IMR-90 (cell line): ENCODE measurements around the gene MX1. TPM values are rescaled to one million over a fixed set of nuclear protein-coding genes. Genes with fewer than 3 reads are reported as not detected.

ENCODE experiments used
- ATAC-seq: fragments of 200-7000 bp; cut with Tn5 transposase; 2 replicates; pipeline ENCODE4 v1.9.1; 2020; ENCODE audit warnings: low read depth, mild to moderate bottlenecking, moderate library complexity
- BruUV-seq: library from RNA; stranded (reverse); fragments of 400-500 nt; replicated peaks from 2 replicates; lab custom pipeline; 2021; lab: Mats Ljungman, UMichigan
- CTCF ChIA-PET: fragments of 300-600 bp; formaldehyde crosslinking; extraction: SDS; loops from one replicate; lab custom pipeline; 2021; ENCODE audit warnings: antibody characterized with exemption; lab: Yijun Ruan, JAX
- POLR2A ChIA-PET: fragments of 300-600 bp; sonication (Branson Sonifier 250); formaldehyde crosslinking; loops from one replicate; lab custom pipeline; 2022; ENCODE audit warnings: antibody characterized with exemption; ENCODE audit not compliant: unreplicated experiment; lab: Charles Lee
- DNase-seq: peaks from one replicate; pipeline ENCODE4 v3.0.0; 2013
- H2AFZ ChIP-seq: replicated peaks from 2 replicates; pipeline ENCODE3; 2013; ENCODE audit warnings: low read length, mild to moderate bottlenecking; ENCODE audit not compliant: poor library complexity
- H2AK5ac ChIP-seq: 2 replicates; pipeline ENCODE4 v1.6.1; 2013; ENCODE audit warnings: low read depth, low read length, inconsistent platforms
- H2AK9ac ChIP-seq: replicated peaks from 2 replicates; pipeline ENCODE3; 2013; ENCODE audit warnings: mild to moderate bottlenecking, low read depth, low read length, moderate library complexity; ENCODE audit not compliant: poor library complexity
- H2BK120ac ChIP-seq: 2 replicates; pipeline ENCODE4 v1.6.1; 2013; ENCODE audit warnings: low read depth, low read length, inconsistent platforms
- H2BK15ac ChIP-seq: 3 replicates; pipeline ENCODE4 v1.6.1; 2013; ENCODE audit warnings: low read depth, low read length, inconsistent platforms
- H2BK20ac ChIP-seq: 2 replicates; pipeline ENCODE4 v1.6.1; 2013; ENCODE audit warnings: low read depth, mild to moderate bottlenecking, inconsistent platforms, low read length, moderate library complexity
- H2BK5ac ChIP-seq: 2 replicates; pipeline ENCODE4 v1.6.1; 2013; ENCODE audit warnings: mild to moderate bottlenecking, low read depth, low read length, inconsistent platforms; ENCODE audit not compliant: poor library complexity, severe bottlenecking
- H3K14ac ChIP-seq: replicated peaks from 2 replicates; pipeline ENCODE4 v1.6.1; 2013; ENCODE audit warnings: low read depth, low read length, inconsistent platforms
- H3K18ac ChIP-seq: 2 replicates; pipeline ENCODE4 v1.6.1; 2013; ENCODE audit warnings: low read depth, low read length, control low read depth
- H3K23ac ChIP-seq: 2 replicates; pipeline ENCODE4 v1.6.1; 2013; ENCODE audit warnings: low read depth, low read length, inconsistent platforms
- H3K27ac ChIP-seq: 2 replicates; pipeline ENCODE4 v1.5.1; 2013; ENCODE audit warnings: mild to moderate bottlenecking, control low read depth, low read length; ENCODE audit not compliant: insufficient read depth
- H3K27me3 ChIP-seq: 2 replicates; pipeline ENCODE4 v1.6.1; 2013; ENCODE audit warnings: low read length; ENCODE audit not compliant: control insufficient read depth, insufficient read depth
- H3K36me3 ChIP-seq: 2 replicates; pipeline ENCODE4 v1.6.1; 2013; ENCODE audit warnings: low read length, mixed read lengths; ENCODE audit not compliant: control insufficient read depth, insufficient read depth
- H3K4ac ChIP-seq: 2 replicates; pipeline ENCODE4 v1.6.1; 2013; ENCODE audit warnings: low read depth, low read length, inconsistent platforms
- H3K4me1 ChIP-seq: 2 replicates; pipeline ENCODE4 v1.6.1; 2013; ENCODE audit warnings: low read length, mixed read lengths; ENCODE audit not compliant: control insufficient read depth, insufficient read depth
- H3K4me2 ChIP-seq: 2 replicates; pipeline ENCODE4 v1.6.1; 2013; ENCODE audit warnings: low read depth, mild to moderate bottlenecking, control low read depth, low read length, moderate library complexity
- H3K4me3 ChIP-seq: 2 replicates; pipeline ENCODE4 v1.5.1; 2013; ENCODE audit warnings: low read depth, mild to moderate bottlenecking, control low read depth, low read length, moderate library complexity; ENCODE audit not compliant: insufficient read depth
- H3K56ac ChIP-seq: 2 replicates; pipeline ENCODE4 v1.6.1; 2013; ENCODE audit warnings: low read length, inconsistent platforms; ENCODE audit not compliant: insufficient read depth; ENCODE audit errors: extremely low read depth
- H3K79me1 ChIP-seq, 2 experiments: 2 replicates each; pipeline ENCODE4 v1.6.1; 2013; ENCODE audit warnings: low read length in 2 of 2, inconsistent platforms in 1 of 2, low read depth in 1 of 2
- H3K9ac ChIP-seq: 2 replicates; pipeline ENCODE4 v1.6.1; 2013; ENCODE audit warnings: low read depth, low read length, control low read depth
- H3K9me1 ChIP-seq: 2 replicates; pipeline ENCODE4 v1.6.1; 2013; ENCODE audit warnings: low read length, inconsistent platforms; ENCODE audit not compliant: insufficient read depth
- H3K9me3 ChIP-seq: 2 replicates; pipeline ENCODE4 v1.6.1; 2013; ENCODE audit warnings: low read length; ENCODE audit not compliant: control insufficient read depth, insufficient read depth
- H4K20me1 ChIP-seq: 2 replicates; pipeline ENCODE4 v1.6.1; 2013; ENCODE audit warnings: low read length, inconsistent platforms; ENCODE audit not compliant: insufficient read depth
- H4K5ac ChIP-seq: 2 replicates; pipeline ENCODE4 v1.6.1; 2013; ENCODE audit warnings: mild to moderate bottlenecking, low read depth, low read length, control low read depth
- H4K8ac ChIP-seq, 2 experiments: 2 replicates each; pipeline ENCODE4 v1.6.1; 2013; ENCODE audit warnings: low read depth in 2 of 2, low read length in 2 of 2, control low read depth in 1 of 2, inconsistent platforms in 1 of 2
- H4K91ac ChIP-seq: 2 replicates; pipeline ENCODE4 v1.6.1; 2013; ENCODE audit warnings: low read depth, low read length, inconsistent platforms; ENCODE audit not compliant: insufficient read depth
- BHLHE40 ChIP-seq: fragments of 150-350 bp; IDR thresholded peaks from 2 replicates; pipeline ENCODE4 v1.6.1; 2016; ENCODE audit warnings: mild to moderate bottlenecking, low read depth, low read length
- CEBPB ChIP-seq: IDR thresholded peaks from 2 replicates; pipeline ENCODE4 v1.6.1; 2012; ENCODE audit warnings: low read depth, low read length, improper control_type of control experiment
- FOS ChIP-seq: fragments of 150-350 bp; IDR thresholded peaks from 2 replicates; pipeline ENCODE4 v1.6.1; 2016; ENCODE audit warnings: low read depth, low read length
- MAFK ChIP-seq: IDR thresholded peaks from 2 replicates; pipeline ENCODE4 v1.6.1; 2012; ENCODE audit warnings: low read depth, low read length, improper control_type of control experiment
- MXI1 ChIP-seq: IDR thresholded peaks from 2 replicates; pipeline ENCODE4 v1.6.1; 2012; ENCODE audit warnings: low read depth, mild to moderate bottlenecking, low read length, moderate library complexity, borderline replicate concordance
- POLR2A ChIP-seq: IDR thresholded peaks from 2 replicates; pipeline ENCODE4 v1.6.1; 2012; ENCODE audit warnings: mild to moderate bottlenecking, low read depth, low read length
- RAD21 ChIP-seq: IDR thresholded peaks from 2 replicates; pipeline ENCODE4 v1.6.1; 2012; ENCODE audit warnings: low read length, improper control_type of control experiment
- RCOR1 ChIP-seq: IDR thresholded peaks from 2 replicates; pipeline ENCODE4 v1.6.1; 2012; ENCODE audit warnings: mild to moderate bottlenecking, low read length, improper control_type of control experiment; ENCODE audit not compliant: insufficient replicate concordance
- WGBS, 2 experiments: methylation state at CpG; one replicate each; pipeline versions ENCODE4 v1.1.5 to v1.1.7; 2013; ENCODE audit warnings: missing lambda C conversion rate in 2 of 2; ENCODE audit not compliant: insufficient read length in 1 of 2; ENCODE audit errors: extremely low coverage in 2 of 2; 5-methylcytosine and 5-hydroxymethylcytosine counted together
- dilution Hi-C: fragments of 300-500 bp; cut with HindIII; formaldehyde crosslinking; loops from one replicate; pipeline ENCODE4 v1.14.3; 2018; ENCODE audit warnings: low sequenced_read_pairs; ENCODE audit not compliant: unreplicated experiment
- in situ Hi-C: fragments of 300-500 bp; cut with MboI; formaldehyde crosslinking; loops from 3 replicates; pipeline ENCODE4 v1.14.3; 2019; ENCODE audit warnings: low sequenced_read_pairs, inconsistent platforms, mixed read lengths
- intact Hi-C: fragments of 100-400 bp; cut with micrococcal nuclease; formaldehyde crosslinking; loops from 2 replicates; pipeline ENCODE4 v1.10.0; 2022
- polyA plus RNA-seq, 3 experiments: library from polyadenylated mRNA; depleted of rRNA; stranded (reverse); fragments of >200 nt; gene quantifications; 2 replicates each; pipeline ENCODE4 v1.2.3, GENCODE V29; 2012; ENCODE audit warnings: low replicate concordance in 1 of 3
- total RNA-seq: library from RNA; depleted of rRNA; stranded (reverse); fragments of >200 nt; gene quantifications from 2 replicates; pipeline ENCODE4 v1.2.3, GENCODE V29; 2012
- TF ChIP-seq, protein P1 (sequence below): conservative IDR thresholded peaks from 2 replicates; pipeline ENCODE4 v1.5.1; 2012; ENCODE audit warnings: mild to moderate bottlenecking, low read depth, low read length, improper control_type of control experiment
- TF ChIP-seq, protein P2 (sequence below): fragments of 150-350 bp; IDR thresholded peaks from 2 replicates; pipeline ENCODE4 v1.6.1; 2017; ENCODE audit warnings: mild to moderate bottlenecking, antibody characterized with exemption, low read length, low read depth
- TF ChIP-seq, protein P3 (sequence below): fragments of 150-350 bp; IDR thresholded peaks from 2 replicates; pipeline ENCODE4 v1.6.1; 2016; ENCODE audit warnings: low read depth, mild to moderate bottlenecking, low read length, moderate library complexity, borderline replicate concordance

Gene MX1
- total and polyA plus RNA-seq, 2 of the 4 experiments (the other 2 are of a cell fraction): 1.0 to 2.5 TPM

DNA sequence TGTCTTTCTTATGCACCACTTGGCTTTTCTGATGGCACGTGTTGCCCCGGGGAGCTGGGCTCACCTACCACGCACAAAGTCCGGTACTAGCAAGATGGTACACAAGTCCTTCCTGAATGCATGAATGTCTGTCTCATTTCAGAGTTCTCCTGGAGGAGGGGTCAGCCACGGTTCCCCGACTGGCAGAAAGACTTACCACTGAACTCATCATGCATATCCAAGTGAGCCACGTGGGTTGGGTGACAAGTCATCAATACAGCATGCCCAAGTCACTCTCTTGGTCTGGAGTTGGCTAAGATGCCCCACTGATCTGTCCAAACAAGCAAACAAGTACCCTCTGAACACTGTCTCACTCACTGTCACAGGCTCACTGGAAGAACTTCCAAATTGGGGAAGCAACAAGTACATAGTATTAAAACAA is 28.6 kb upstream of the MX1 start:
- Histone ChIP-seq H2BK20ac (no peak overlapping the region), H3K27ac (no peak overlapping the region), H4K91ac (no peak overlapping the region), H3K4me1 (no peaks in the 10 kb centered on the region), H2BK120ac (no peak overlapping the region), H3K14ac (no peak overlapping the region), H3K18ac (no peak overlapping the region), H2AK5ac (no peak overlapping the region), H2BK5ac (no peak overlapping the region), H3K9ac (no peak overlapping the region), H3K4ac (no peak overlapping the region), H3K4me3 (no peak overlapping the region), H2AFZ (no peak overlapping the region), H4K5ac (no peak overlapping the region), H3K79me1 (no peaks in the 10 kb centered on the region), H3K56ac (no peak overlapping the region), H3K23ac (no peak overlapping the region), H2BK15ac (no peak overlapping the region), H3K9me1 (no peaks in the 10 kb centered on the region), H4K8ac (no peak overlapping the region), H3K36me3 (no peaks in the 10 kb centered on the region), H3K9me3 (no peaks in the 10 kb centered on the region), H3K27me3 (peaks cover 3% of the 10 kb centered on the region; the same call in 1 of the 2 replicates), H3K4me2 (no peak overlapping the region), H2AK9ac (no peak overlapping the region), H4K20me1 (no peaks in the 10 kb centered on the region)
- DNase-seq (no peak), ATAC-seq (no peak)
- POLR2A ChIA-PET: no interaction called here
- intact Hi-C loops (no loop called here), dilution Hi-C loops (no loop called here), in situ Hi-C loops (no loop called here)
- WGBS, 2 experiments: 90% methylated on average over 4 of the region's 7 CpGs; no CpG with 5 or more reads in 1 of the 2 experiments
- no TSS peak for BruUV-seq
- CTCF ChIA-PET: interaction anchor here (0.7 kb wide), 1 partner anchor 85 kb away, joined by 3 read pairs; no protein-coding TSS in a partner anchor
- no peak for TF ChIP-seq BHLHE40
- TF ChIP-seq MAFK: no peak
- TF ChIP-seq, protein P1, sequence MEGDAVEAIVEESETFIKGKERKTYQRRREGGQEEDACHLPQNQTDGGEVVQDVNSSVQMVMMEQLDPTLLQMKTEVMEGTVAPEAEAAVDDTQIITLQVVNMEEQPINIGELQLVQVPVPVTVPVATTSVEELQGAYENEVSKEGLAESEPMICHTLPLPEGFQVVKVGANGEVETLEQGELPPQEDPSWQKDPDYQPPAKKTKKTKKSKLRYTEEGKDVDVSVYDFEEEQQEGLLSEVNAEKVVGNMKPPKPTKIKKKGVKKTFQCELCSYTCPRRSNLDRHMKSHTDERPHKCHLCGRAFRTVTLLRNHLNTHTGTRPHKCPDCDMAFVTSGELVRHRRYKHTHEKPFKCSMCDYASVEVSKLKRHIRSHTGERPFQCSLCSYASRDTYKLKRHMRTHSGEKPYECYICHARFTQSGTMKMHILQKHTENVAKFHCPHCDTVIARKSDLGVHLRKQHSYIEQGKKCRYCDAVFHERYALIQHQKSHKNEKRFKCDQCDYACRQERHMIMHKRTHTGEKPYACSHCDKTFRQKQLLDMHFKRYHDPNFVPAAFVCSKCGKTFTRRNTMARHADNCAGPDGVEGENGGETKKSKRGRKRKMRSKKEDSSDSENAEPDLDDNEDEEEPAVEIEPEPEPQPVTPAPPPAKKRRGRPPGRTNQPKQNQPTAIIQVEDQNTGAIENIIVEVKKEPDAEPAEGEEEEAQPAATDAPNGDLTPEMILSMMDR: no peak
- no peak for TF ChIP-seq FOS
- no peak for TF ChIP-seq RAD21
- no peak for TF ChIP-seq RCOR1
- TF ChIP-seq, protein P2, sequence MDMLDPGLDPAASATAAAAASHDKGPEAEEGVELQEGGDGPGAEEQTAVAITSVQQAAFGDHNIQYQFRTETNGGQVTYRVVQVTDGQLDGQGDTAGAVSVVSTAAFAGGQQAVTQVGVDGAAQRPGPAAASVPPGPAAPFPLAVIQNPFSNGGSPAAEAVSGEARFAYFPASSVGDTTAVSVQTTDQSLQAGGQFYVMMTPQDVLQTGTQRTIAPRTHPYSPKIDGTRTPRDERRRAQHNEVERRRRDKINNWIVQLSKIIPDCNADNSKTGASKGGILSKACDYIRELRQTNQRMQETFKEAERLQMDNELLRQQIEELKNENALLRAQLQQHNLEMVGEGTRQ: no peak
- TF ChIP-seq, protein P3, sequence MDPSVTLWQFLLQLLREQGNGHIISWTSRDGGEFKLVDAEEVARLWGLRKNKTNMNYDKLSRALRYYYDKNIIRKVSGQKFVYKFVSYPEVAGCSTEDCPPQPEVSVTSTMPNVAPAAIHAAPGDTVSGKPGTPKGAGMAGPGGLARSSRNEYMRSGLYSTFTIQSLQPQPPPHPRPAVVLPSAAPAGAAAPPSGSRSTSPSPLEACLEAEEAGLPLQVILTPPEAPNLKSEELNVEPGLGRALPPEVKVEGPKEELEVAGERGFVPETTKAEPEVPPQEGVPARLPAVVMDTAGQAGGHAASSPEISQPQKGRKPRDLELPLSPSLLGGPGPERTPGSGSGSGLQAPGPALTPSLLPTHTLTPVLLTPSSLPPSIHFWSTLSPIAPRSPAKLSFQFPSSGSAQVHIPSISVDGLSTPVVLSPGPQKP: no peak
- no peak for TF ChIP-seq MXI1
- TF ChIP-seq POLR2A: no peak
- no peak for TF ChIP-seq CEBPB
